CD1c-positive myeloid dendritic cell (primary cell): Measurements from ENCODE around the gene SYCP2L.

Experiments used
- DNase-seq: peaks from one replicate; pipeline ENCODE4 v3.0.0-alpha.2; 2016; ENCODE audit errors: extremely low spot score

The SYCP2L gene

DNA sequence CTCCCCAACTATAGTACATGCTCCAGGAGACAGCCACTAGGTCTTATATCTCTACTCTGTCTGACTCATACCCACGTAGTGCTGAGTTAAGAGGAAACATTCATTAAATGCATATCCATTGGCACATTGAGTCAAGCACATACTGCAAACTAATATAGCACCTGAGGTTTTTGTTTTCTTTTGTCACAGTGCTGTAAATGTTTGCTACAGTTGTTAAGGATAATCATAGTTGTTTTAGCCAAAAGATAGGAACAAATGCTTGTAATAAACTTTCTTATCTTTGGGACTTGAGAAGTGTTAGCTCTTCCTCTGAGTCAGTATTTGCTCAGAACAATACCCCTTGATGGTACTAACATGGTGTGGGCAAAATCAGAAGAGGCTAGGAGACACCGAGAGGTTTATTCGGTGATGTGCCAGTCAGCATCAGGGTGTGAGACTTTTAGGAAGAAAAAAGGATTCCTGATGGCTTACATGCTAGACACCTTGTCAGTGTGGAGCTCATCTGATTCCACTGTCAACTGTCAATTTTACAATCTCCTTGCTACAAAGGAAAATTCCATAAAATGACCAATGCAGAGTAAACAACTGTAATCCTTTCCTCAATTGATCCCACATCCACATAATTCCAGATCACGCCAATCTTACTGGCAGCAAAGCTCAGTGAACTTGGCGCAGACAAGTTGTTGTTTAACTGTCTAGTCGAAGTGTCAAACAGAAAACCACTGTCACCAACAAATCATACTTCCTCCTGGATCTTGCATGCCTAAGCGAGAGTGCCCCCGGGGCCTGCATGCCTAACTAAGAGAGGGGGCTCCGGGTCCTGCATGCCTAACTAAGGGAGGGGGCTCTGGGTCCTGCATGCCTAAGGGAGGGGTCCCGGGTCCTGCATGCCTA lies 121.1 kb downstream of the SYCP2L start:
- no peak for DNase-seq

DNA sequence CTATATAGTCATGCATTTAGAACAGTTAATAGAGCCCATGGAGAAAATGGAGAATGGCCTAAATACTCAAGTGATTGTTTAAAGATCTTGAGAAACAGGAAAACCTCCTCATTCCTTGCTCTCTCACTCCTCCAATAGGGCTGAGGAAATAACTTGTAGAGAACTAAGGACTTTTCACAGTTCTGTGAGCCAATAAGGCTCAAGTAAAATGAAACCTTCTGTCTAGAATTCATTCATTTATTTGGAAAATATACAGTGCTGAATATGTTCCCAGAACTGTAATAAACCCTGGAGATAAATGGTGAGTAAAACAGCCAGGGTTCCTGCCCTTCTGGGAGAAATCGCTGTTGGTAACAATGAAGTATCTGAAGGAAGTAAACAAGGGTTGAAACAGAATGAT lies 122.0 kb downstream of the SYCP2L start:
- DNase-seq = no peak

DNA sequence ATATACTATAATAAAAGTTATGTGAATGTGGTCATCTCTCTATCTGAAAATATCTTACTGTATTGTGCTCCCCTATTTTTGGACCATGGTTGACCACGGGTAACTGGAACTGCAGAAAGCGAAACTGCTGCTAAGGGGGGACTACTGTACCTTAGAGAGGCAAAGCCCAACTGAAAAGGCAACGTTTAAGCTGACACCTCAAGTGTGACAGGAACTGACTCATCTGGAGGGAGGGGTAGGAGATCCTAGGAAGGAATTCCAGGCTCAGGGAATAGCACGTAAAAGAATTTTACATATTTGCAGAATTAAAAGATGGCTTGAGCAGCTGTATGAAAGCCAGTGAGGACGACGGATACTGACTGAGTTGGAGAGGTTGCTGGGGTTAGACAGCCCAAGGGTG lies 122.5 kb downstream of the SYCP2L start:
- no peak for DNase-seq

DNA sequence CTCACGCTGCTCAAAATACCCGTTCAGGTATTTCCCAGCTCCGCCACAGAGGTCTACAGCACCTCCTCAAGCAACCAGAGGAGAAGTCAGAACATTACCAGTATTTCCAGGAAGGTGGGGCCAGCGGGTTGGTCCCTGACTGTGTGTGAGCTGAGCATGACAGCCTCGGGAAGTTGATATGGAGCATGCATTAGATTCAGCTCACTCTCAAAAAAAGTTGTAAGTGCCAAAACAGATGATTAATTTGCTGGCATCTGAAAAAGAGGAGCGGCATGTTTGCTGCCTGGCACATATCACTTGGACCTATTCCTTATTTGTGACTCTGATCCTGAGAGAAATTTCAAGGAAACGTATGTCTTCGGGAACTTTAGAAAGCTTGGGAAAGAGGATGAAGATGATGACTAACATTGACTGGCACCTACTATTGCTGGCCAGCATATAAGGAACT lies 125.0 kb downstream of the SYCP2L start:
- no peak for DNase-seq

DNA sequence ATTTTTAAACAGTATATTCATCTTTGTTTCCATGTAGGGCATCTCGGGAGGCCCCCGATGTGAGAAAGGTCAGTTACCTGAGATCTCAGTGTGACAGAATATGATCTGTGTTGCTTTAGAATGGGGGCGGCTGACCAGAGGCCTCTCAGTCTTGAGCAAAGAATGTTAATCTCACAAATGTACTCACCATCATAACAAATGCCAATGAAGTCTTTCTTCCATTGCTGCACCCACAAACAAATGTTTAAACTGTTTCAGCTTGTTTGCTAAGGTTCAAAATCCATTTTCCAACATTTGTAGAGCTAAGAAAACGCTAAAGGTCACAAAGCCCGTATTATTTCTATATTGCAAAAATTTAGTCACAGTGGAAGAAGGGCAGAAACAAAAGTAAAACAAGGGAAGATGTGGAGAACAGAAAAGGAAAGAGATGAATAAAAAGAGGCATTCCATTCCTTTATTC lies 125.5 kb downstream of the SYCP2L start:
- no peak for DNase-seq

DNA sequence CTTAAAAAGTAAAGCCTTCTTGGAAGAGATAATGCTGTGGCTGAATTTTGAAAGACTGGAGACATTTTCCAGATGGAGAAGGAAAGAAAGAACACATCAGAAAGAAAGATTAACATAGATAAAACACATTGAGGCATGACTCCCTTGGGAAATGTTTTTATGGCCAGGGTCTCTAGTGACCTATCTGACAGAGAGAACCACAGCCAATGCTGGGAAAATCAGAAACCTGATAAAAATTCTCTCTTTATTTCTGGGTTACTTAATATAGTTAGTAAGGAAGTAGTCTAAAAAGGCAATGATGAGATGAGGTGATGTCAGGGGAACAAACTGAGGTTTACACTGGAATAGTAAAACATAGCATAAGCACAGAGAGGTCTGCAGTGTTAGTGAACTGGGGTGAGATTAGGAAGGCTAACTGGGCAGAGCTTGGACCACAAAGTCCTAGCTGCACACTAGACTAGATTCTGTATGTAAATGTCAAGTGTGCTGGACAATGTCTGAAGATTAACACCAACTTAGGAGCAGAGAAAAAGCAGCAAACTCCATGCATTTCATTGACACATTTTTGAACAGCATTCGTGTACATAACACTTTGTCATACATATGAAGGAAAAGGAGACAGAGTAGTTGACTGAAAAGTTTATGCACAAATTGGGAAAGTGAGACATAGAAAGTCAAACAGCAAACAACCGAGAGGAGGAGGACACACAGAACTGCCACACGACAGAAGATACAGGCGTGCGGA lies 126.3 kb downstream of the SYCP2L start:
- no peak for DNase-seq

DNA sequence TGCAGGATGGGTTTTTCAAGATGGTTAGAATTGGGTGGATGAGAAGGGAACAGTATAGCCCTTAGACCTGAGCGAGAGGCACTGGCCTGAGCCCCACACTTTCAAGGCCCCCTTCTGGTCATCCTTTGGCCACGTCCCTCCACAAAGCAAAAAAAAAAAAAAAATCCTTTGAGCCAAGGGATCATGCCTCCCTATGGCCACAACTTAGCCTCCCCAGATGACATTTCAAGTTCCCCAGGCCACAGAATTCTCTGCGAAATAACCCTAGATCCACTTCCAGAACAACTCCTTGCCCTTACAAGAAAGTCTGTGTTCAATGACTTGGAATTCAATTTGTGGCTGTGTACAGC lies 126.8 kb downstream of the SYCP2L start:
- no peak for DNase-seq

DNA sequence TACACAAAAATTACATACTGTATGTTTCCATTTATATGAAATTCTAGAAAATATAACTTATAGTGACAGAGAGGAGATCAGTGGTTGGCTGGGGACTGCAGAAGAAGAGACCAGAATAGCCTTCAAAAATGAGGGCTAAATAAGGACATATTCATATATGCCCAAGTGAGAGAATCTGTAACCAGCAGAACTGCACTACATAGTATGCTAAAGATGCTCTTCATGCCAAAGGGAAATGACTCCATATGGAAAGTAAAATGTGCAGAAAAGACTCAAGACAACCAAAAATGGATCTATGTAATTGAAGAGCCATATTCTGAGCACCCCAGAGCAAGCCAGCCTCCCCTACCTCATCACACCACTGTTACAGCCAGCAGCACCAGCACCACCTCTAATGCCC lies 128.2 kb downstream of the SYCP2L start:
- DNase-seq = no peak

DNA sequence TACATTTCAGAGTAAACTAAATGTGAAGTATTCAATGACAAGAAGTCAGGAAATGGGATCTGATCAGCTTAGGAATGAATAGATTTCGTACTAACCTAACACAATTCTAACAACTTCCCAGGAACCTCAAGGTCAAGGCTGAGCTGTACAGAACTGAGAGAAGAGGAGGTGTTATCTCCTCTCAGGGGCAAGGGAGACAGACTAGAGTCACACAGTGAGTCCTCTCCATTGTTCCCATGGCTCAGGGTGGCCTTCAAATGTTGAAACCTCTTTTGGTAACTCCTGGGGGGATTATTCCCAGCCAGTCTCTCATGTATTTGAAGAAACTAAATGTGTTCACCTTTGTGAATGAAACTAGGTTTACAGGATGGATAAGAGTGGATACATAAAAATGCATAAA lies 129.6 kb downstream of the SYCP2L start:
- no peak for DNase-seq

DNA sequence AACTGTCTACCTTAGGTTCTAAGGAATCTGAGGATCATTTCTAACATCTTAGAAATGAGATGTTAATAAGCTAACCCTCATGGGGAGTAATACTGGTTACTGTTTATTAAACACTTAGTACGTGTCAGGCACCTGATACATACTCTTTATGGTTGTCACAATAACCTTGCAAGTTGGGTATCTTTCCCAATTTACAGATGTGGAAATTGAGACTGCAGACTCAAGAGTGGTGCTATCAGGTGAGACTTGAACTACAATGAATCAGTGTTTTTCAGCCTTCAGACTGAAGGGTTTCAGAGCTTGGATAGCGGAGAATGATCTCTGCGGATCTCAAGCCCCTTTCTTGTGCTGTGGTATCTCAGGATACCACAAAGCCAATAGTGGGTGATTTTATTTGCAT lies 130.2 kb downstream of the SYCP2L start:
- no peak for DNase-seq

DNA sequence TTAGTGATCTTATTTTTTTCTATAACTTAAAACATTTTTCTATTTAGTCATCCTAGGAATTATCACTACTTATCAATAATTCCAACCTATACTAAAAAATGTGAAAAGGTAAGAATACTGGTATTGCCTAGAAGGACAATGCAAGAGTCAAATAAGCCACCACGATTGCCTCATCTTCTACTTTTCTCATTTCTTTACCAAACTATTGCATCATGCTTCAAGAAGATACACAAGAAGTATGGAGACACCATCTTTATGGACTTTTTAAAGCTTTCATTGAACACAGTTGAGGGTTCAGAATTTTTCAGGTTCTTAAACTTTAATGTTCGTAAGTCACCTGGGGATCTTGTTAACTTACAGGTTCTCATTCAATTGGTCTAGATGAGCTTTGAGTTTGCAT lies 131.4 kb downstream of the SYCP2L start:
- DNase-seq = no peak

DNA sequence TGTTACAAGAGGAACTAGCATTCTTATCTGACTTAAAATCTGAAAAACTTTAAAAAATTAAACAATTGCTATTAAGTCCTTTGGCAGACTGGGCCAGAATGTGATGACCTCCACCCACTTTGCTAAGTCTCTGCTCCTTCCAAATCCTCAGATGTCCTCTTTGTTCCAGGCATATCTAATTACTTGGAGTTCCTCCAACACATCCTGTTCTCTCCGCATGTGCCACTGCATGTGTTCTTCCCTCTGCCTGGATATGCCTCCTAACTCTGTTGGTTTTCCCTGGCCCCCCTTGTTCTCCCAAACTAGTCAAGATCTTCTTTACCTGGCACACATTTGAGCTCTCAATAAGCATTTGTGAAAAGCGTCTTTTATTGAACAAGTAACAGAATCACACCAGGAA lies 134.2 kb downstream of the SYCP2L start:
- no peak for DNase-seq

DNA sequence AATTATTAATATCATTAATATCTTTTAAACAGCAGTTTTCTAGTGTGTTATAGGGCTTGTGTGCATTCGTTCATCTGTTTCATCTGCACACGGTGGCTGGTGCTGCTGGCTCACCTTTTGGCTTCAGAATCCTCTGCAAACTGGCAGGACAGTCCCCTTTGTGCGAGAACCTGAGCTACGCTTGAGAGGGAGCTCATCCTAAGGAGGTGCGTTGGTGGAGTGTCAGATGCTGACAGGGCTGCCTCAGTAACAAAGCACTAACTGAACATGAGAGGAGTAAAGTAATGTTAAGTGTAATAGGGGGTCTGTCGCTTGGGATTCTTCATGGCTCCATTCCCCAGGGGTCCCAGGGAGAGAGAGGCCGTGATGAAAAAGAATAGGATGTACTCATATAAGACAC lies 134.9 kb downstream of the SYCP2L start:
- DNase-seq = no peak

DNA sequence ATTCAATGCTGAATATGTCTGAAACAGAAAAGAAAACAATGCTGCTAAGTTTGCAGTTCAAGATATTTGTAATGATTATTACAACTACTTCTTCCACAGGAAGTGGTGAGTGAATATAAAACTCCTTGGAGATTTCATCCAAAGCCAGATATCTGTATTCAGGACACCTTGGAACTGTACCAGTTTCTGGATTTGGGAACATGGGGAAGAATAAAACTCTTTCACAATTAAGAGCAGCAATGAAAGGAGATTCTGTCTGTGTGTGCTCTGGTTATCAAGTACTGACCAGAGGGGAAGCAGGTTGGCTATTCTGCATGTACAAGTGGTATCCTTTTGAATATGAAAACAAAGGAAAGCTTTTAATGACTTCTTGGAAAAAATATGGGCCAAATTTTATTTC lies 136.2 kb downstream of the SYCP2L start:
- DNase-seq = no peak
